ENCODE results near the gene SIPA1L2.

Gene SIPA1L2

DNA sequence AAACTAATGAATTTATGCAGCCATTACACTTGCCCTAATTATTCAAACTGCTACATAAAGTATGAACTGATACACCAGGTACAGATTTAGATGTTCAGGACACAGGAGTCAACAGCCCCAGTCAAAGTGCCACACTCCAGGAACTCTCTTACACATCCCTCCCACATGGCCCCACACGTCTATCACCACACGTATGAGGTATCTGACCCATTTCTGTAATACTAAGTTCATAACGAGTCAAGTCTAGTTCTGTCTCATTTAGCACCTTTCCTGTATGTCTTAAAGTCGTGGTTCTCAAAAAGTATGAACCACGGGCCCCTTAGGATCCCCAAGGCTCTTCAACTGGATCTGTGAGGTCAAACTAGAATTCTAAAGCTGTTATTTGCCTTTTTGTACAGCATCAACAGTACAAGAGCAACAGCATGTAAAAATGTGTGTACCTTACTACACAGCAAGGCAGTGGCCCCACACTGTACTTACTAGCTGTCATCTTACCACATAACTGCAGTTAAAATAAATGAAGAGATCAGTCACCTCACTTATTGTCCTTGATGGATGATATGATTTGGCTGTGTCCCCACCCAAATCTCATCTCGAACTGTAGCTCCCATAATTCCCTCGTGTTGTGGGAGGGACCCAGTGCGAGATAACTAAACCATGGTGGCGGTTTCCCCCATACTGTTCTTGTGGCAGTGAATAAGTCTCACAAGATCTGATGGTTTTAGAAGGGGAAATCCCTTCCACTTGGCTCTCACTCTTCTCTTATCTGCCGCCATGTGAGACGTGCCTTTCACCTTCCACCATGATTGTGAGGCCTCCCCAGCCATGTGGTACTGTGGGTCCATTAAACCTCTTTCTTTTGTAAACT is 42.6 kb downstream of the SIPA1L2 start:
- peaks cover 9% of the 10 kb centered on the region for H3K4me1 ChIP-seq
- no peak overlapping the region for H3K4me3 ChIP-seq
- DNase-seq (ENCODE audit: low spot score in 2 of 2), result no peak
- no peaks in the 10 kb centered on the region for H3K9me3 ChIP-seq
- H3K36me3 ChIP-seq (replicated peaks), result no peaks in the 10 kb centered on the region
- no peaks in the 10 kb centered on the region for H3K27me3 ChIP-seq (ENCODE audit: low read depth)
- in situ Hi-C loops (cut with MboI; ENCODE audit: low sequenced_read_pairs), result no loop called here

DNA sequence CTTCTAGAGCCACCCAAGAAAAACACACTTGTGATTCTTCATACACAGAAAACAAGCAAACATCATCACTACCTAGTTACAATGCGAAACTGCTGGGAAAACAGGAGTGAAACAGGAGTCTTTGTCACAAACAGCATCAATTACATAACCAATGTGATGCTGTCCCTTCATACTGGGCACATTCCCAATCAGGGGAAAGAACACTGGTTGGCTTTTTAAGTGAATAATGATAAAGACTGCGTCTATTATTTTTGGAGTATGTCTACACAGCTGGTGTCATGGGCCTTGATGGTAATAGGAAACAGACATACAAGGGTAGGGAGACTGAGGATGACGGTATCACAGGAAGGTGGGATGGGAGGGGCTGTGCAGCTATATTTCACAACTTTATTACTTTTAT is 43.3 kb downstream of the SIPA1L2 start:
- no peaks in the 10 kb centered on the region for H3K36me3 ChIP-seq (replicated peaks)
- no peaks in the 10 kb centered on the region for H3K9me3 ChIP-seq
- no peak for DNase-seq (ENCODE audit: low spot score in 2 of 2)
- H3K4me1 ChIP-seq, result peaks cover 12% of the 10 kb centered on the region
- no peaks in the 10 kb centered on the region for H3K27me3 ChIP-seq (ENCODE audit: low read depth)
- in situ Hi-C loops (cut with MboI; ENCODE audit: low sequenced_read_pairs), result no loop called here
- H3K4me3 ChIP-seq, result no peak overlapping the region

- no peak overlapping the region for H3K4me3 ChIP-seq
- H3K4me1 ChIP-seq, result peaks cover 22% of the 10 kb centered on the region
- DNase-seq (ENCODE audit: low spot score in 2 of 2), result peak in 1 of 2 experiments; percentile 53
- H3K9me3 ChIP-seq, result no peaks in the 10 kb centered on the region
- in situ Hi-C loops (cut with MboI; ENCODE audit: low sequenced_read_pairs), result no loop called here
- H3K36me3 ChIP-seq (replicated peaks), result no peaks in the 10 kb centered on the region
- H3K27me3 ChIP-seq (ENCODE audit: low read depth), result no peaks in the 10 kb centered on the region
These were observed 44.4 kb downstream of the SIPA1L2 start for GRCh38 chr1:232585486-232585885.

- no peaks in the 10 kb centered on the region for H3K36me3 ChIP-seq (replicated peaks)
- DNase-seq (ENCODE audit: low spot score in 2 of 2), result no peak
- in situ Hi-C loops (cut with MboI; ENCODE audit: low sequenced_read_pairs), result no loop called here
- no peak overlapping the region for H3K4me3 ChIP-seq
- H3K9me3 ChIP-seq, result no peaks in the 10 kb centered on the region
- H3K4me1 ChIP-seq, result peaks cover 45% of the 10 kb centered on the region
- no peaks in the 10 kb centered on the region for H3K27me3 ChIP-seq (ENCODE audit: low read depth)
These were observed 48.0 kb downstream of the SIPA1L2 start for GRCh38 chr1:232581932-232582331.
